Right hindlimb (tissue), 1 donor: Measurements from ENCODE around the gene ARHGAP4.

Source experiments
- DNase-seq: peaks from one replicate; pipeline ENCODE4 v3.0.0-alpha.2; 2018

The ARHGAP4 gene

GRCh38 chrX:153944140-153944799 lies 18.2 kb upstream of the ARHGAP4 start, which contains the start of gene RENBP:
TSS of gene RENBP (minus strand) at chrX:153944643. CDS start at chrX:153944610, 33 bp downstream.
- DNase-seq, result no peak

- no peak for DNase-seq
Measured at GRCh38 chrX:153941336-153942252, 15.5 kb upstream of the ARHGAP4 start.

GRCh38 chrX:153939573-153939972 lies 13.5 kb upstream of the ARHGAP4 start:
- no peak for DNase-seq

GRCh38 chrX:153938226-153938786 lies 12.2 kb upstream of the ARHGAP4 start:
- no peak for DNase-seq

GRCh38 chrX:153937056-153937455 lies 11.0 kb upstream of the ARHGAP4 start:
- DNase-seq, result no peak

GRCh38 chrX:153935326-153935851 lies 9.3 kb upstream of the ARHGAP4 start:
- DNase-seq, result no peak

GRCh38 chrX:153934762-153935325 lies 8.8 kb upstream of the ARHGAP4 start, which contains the start of gene NAA10:
TSS of gene NAA10 (minus strand) at chrX:153935037. CDS start at chrX:153934904, 133 bp downstream.
- DNase-seq, result peak; percentile 85

GRCh38 chrX:153934148-153934761 lies 8.2 kb upstream of the ARHGAP4 start:
- no peak for DNase-seq

- no peak for DNase-seq
Measured at GRCh38 chrX:153933748-153934147, 7.7 kb upstream of the ARHGAP4 start.

GRCh38 chrX:153932220-153932915 lies 6.3 kb upstream of the ARHGAP4 start:
- no peak for DNase-seq

- DNase-seq, result no peak
Measured at GRCh38 chrX:153931748-153932147, 5.7 kb upstream of the ARHGAP4 start.

GRCh38 chrX:153931151-153931550 lies 5.1 kb upstream of the ARHGAP4 start:
- no peak for DNase-seq

GRCh38 chrX:153930011-153930910 lies 4.2 kb upstream of the ARHGAP4 start:
- no peak for DNase-seq

- DNase-seq, result no peak
Measured at GRCh38 chrX:153929576-153929975, 3.5 kb upstream of the ARHGAP4 start.

GRCh38 chrX:153928846-153929245 lies 2.8 kb upstream of the ARHGAP4 start:
- DNase-seq, result no peak

GRCh38 chrX:153927922-153928760 lies 2.1 kb upstream of the ARHGAP4 start:
- peak; percentile 97 for DNase-seq

GRCh38 chrX:153927672-153927921 lies 1.5 kb upstream of the ARHGAP4 start:
- no peak for DNase-seq

GRCh38 chrX:153926858-153927671 lies 1.0 kb upstream of the ARHGAP4 start:
- peak; percentile 78 for DNase-seq

- no peak for DNase-seq
Measured at GRCh38 chrX:153926552-153926857, 441 bp upstream of the ARHGAP4 start.
